ENCODE results near the gene TBC1D4.

DNA sequence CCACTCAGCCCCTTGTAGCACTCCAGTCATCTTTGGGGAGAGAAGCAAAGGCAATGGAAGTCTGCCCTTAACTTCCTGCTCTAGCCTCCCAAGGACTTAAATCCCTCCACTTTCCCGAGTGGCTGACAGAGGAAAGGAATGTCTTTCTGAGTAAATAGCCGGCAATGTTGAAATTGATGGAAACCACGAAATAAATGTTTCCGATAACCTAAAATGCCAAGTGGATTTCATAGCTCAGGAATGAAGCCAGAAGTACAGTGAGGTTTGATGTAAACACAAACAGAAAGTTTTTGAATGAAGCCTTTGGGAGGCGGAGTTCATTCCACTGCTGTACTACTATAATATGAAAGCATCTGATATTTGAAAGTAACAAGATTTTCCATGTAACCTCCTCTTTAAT, 14.0 kb upstream of the TBC1D4 start:
- TF ChIP-seq, protein P1, sequence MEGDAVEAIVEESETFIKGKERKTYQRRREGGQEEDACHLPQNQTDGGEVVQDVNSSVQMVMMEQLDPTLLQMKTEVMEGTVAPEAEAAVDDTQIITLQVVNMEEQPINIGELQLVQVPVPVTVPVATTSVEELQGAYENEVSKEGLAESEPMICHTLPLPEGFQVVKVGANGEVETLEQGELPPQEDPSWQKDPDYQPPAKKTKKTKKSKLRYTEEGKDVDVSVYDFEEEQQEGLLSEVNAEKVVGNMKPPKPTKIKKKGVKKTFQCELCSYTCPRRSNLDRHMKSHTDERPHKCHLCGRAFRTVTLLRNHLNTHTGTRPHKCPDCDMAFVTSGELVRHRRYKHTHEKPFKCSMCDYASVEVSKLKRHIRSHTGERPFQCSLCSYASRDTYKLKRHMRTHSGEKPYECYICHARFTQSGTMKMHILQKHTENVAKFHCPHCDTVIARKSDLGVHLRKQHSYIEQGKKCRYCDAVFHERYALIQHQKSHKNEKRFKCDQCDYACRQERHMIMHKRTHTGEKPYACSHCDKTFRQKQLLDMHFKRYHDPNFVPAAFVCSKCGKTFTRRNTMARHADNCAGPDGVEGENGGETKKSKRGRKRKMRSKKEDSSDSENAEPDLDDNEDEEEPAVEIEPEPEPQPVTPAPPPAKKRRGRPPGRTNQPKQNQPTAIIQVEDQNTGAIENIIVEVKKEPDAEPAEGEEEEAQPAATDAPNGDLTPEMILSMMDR (IDR thresholded peaks at IDR 0.05), result no peak
- TF ChIP-seq POLR2A (IDR thresholded peaks at IDR 0.05), result no peak

Data from right lobe of liver (tissue), 4 donors.